Transverse colon (tissue), 4 donors: Measurements from ENCODE around the gene MRPS17. TPM values are rescaled to one million over a fixed set of nuclear protein-coding genes. Genes with fewer than 3 reads are reported as not detected.

ENCODE experiments used
- DNase-seq: peaks from one replicate; pipeline ENCODE4 v3.0.0-alpha.2; 2019
- H3K27ac ChIP-seq, 4 donors: fragments of 200-600 bp; sonication (generic); 2 replicates each; pipeline ENCODE4 v1.5.1; 2016 to 2018; ENCODE audit warnings: inconsistent platforms in 4 of 4
- H3K27me3 ChIP-seq: fragments of 200-600 bp; sonication (generic); 2 replicates; pipeline ENCODE4 v1.5.1; 2017; ENCODE audit warnings: inconsistent platforms
- H3K36me3 ChIP-seq, 4 donors: fragments of 200-600 bp; sonication (generic); 2 replicates each; pipeline ENCODE4 v1.5.1; 2017 to 2019; ENCODE audit warnings: inconsistent platforms in 4 of 4
- H3K4me1 ChIP-seq, 4 donors: fragments of 200-600 bp; sonication (generic); 2 replicates each; pipeline ENCODE4 v1.5.1; 2017 to 2020; ENCODE audit warnings: inconsistent platforms in 4 of 4
- H3K4me3 ChIP-seq, 4 donors: fragments of 200-600 bp; sonication (generic); 1 replicate in 1 of 4; 2 replicates in 3 of 4; pipeline versions ENCODE4 v1.5.1 to v1.6.1; 2017 to 2019; ENCODE audit warnings: inconsistent platforms in 4 of 4
- H3K9me3 ChIP-seq, 2 donors: fragments of 200-600 bp; sonication (generic); 2 replicates each; pipeline ENCODE4 v1.5.1; 2017 to 2019; ENCODE audit warnings: inconsistent platforms in 2 of 2
- EP300 ChIP-seq: sonication (generic); formaldehyde crosslinking; IDR thresholded peaks from one replicate; pipeline ENCODE4 v1.6.1; 2017; ENCODE audit warnings: antibody characterized with exemption, low read depth
- POLR2A ChIP-seq: fragments of 450-650 bp; IDR thresholded peaks from one replicate; pipeline ENCODE4 v1.6.1; 2016; ENCODE audit warnings: antibody characterized with exemption, mild to moderate bottlenecking, moderate library complexity
- POLR2AphosphoS5 ChIP-seq, 3 donors: sonication (generic); formaldehyde crosslinking; IDR thresholded peaks; one replicate each; pipeline ENCODE4 v1.6.1; 2016; ENCODE audit warnings: antibody characterized with exemption in 3 of 3
- WGBS, 2 donors: methylation state at CpG; one replicate each; pipeline ENCODE4 v1.1.5; 2018; ENCODE audit warnings: low coverage in 1 of 2; 5-methylcytosine and 5-hydroxymethylcytosine counted together
- in situ Hi-C, 4 donors: fragments of 200-750 bp; cut with MboI; loops; one replicate each; pipeline versions ENCODE4 v1.15.0 to v1.15.1; 2017; ENCODE audit warnings: low sequenced_read_pairs in 3 of 4, low pct_ligation_motif_present in 1 of 4, low pct_unique_long_range_greater_than_20kb in 1 of 4
- intact Hi-C: fragments of 100-400 bp; cut with DNase I; formaldehyde crosslinking; loops from one replicate; pipeline ENCODE4 v1.15.1; 2023; ENCODE audit warnings: low total_unique reads
- total RNA-seq, 4 donors: library from RNA; depleted of rRNA; stranded (reverse); fragments of >200 nt; gene quantifications; one replicate each; pipeline ENCODE4 v1.1.0, GENCODE V29; 2016
- TF ChIP-seq, protein P1 (sequence below), 5 experiments: fragments of 200-600 bp in 3 of 5; fragments of 450-650 bp in 2 of 5; sonication (generic) in 3 of 5; IDR thresholded peaks; 1 replicate in 2 of 5; 2 replicates in 3 of 5; pipeline ENCODE4 v1.5.1; 2016 to 2017; ENCODE audit warnings: antibody characterized with exemption in 5 of 5, inconsistent platforms in 3 of 5, mild to moderate bottlenecking in 2 of 5, moderate library complexity in 1 of 5

The MRPS17 gene
- total RNA-seq, 4 donors from 2014 or later = 1.1 to 11.5 (median 4.5) TPM

DNA sequence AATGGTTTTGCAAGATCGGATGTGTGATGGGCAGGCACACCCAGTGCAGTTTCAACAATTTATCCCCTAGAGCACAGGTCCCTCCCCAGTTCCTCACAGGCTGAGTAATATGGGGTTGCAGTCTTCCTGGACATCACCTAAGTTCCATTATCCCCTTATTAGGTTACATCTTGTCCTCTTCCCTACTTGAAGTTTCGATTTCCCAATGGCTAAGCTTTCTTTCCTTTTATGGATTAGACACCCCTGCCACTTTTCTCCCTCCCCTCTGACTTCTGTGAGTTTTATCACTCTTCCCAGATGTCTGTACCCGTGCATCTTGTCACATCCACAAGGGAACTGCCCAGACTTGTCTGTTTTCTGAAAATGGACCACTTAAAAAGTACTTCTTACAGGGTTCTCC is 10.3 kb downstream of the MRPS17 start:
- H3K4me1 ChIP-seq = peaks cover 4 to 28% (median 14%) of the 10 kb centered on the region in 4 donors
- no peak overlapping the region for H3K27ac ChIP-seq
- DNase-seq = no peak
- 60 to 82% methylated on average over 1 to 3 of the region's 3 CpGs for WGBS, 2 donors
- no peaks in the 10 kb centered on the region for H3K36me3 ChIP-seq
- intact Hi-C loops (no loop called here), in situ Hi-C loops (loop anchor here (25.0 kb wide), 1 partner anchor 325 kb away; no protein-coding TSS in a partner anchor)
- no peaks in the 10 kb centered on the region for H3K27me3 ChIP-seq
- no peaks in the 10 kb centered on the region for H3K9me3 ChIP-seq
- TF ChIP-seq, protein P1, sequence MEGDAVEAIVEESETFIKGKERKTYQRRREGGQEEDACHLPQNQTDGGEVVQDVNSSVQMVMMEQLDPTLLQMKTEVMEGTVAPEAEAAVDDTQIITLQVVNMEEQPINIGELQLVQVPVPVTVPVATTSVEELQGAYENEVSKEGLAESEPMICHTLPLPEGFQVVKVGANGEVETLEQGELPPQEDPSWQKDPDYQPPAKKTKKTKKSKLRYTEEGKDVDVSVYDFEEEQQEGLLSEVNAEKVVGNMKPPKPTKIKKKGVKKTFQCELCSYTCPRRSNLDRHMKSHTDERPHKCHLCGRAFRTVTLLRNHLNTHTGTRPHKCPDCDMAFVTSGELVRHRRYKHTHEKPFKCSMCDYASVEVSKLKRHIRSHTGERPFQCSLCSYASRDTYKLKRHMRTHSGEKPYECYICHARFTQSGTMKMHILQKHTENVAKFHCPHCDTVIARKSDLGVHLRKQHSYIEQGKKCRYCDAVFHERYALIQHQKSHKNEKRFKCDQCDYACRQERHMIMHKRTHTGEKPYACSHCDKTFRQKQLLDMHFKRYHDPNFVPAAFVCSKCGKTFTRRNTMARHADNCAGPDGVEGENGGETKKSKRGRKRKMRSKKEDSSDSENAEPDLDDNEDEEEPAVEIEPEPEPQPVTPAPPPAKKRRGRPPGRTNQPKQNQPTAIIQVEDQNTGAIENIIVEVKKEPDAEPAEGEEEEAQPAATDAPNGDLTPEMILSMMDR (IDR thresholded peaks at IDR 0.05) = no peak
- no peak for TF ChIP-seq POLR2A
- TF ChIP-seq POLR2AphosphoS5 (IDR thresholded peaks at IDR 0.05) = no peak
- no peak for TF ChIP-seq EP300
- no peak overlapping the region for H3K4me3 ChIP-seq

DNA sequence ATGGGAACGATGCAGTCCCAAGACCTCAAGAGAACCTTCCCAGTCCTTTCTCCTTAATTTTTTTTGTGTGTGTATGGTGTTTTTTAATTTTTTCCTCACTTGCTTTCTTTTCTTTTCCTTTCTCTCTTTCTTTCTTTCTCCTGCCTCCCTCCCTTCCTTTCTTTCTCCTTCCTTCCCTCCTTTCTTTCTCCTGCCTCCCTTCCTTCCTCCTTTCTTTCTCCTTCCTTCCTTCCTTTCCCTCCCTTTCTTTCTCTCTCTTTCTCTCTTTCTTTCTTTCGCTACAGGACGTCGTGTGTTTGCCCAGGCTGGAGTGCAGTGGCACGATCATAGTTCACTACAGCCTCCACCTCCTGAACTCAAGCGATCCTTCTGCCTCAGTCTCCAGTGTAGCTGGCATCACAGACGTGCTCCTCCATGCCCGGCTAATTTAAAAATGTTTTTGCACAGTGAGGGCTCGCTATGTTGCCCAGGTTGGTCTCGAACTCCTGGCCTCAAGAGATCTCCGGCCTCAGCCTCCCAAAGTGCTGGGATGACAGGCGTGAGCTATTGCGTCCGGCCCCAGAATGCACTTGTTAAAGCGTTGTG is 12.0 kb downstream of the MRPS17 start:
- WGBS, 2 donors = 55 to 68% methylated on average over 5 to 15 of the region's 15 CpGs
- TF ChIP-seq, protein P1 (IDR thresholded peaks at IDR 0.05) = no peak
- TF ChIP-seq POLR2AphosphoS5 (IDR thresholded peaks at IDR 0.05) = no peak
- TF ChIP-seq POLR2A = no peak
- TF ChIP-seq EP300 = no peak

DNA sequence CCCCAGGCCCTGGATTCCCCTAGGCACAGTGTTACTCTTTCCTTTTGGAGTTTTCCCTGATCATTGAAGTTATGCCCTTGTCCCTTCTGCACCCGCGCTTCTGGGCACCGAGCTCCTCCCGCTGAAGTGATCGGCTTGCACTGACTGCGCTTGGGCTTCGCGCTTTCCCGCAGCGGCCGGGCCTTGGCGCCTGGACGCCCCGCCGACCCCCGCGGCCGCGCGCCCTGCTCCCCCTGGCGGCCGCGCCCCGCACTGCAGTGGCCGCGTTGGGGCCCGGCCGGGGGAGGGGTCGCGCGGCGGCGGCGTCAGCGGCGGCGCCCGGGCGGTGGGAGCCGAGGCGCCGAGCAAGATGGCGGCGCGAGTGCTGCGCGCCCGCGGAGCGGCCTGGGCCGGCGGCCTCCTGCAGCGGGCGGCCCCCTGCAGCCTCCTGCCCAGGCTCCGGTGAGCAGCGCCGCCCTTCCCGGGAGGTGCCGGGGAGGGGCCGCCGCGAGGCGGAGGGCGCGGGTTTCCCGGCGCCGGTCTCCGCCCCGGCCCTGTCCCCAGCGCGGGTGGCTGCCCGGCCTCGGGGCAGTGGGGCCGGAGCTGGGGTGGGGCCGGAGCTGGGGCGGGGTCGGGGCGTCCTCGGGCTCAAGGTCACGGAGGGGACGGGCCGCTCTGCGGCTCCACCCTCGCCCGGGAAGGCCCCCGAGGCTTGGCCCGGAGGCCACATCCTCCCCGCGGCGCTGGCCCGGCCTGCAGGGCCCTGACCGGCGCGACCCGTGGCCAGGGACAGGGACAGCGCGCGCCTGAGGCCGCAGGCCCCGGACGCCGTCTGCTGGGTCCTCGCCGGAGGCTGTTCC is 12.8 kb downstream of the MRPS17 start, which contains the start of gene NIPSNAP2:
TSS of gene NIPSNAP2 (plus strand) at position 325 of the 839 bp plus-strand sequence. CDS start at position 350, 25 bp downstream.
- H3K36me3 ChIP-seq = no peaks in the 10 kb centered on the region
- H3K4me1 ChIP-seq = peaks cover 4 to 37% (median 14%) of the 10 kb centered on the region in 4 donors
- in situ Hi-C loops = loop anchor here (25.0 kb wide), 1 partner anchor 327 kb away; no protein-coding TSS in a partner anchor
- intact Hi-C loops = no loop called here
- H3K9me3 ChIP-seq = no peaks in the 10 kb centered on the region
- no peaks in the 10 kb centered on the region for H3K27me3 ChIP-seq
- peak within 1 kb of the TSS; percentile 59 to 74 (median 67) for H3K4me3 ChIP-seq
- peak within 1 kb of the TSS; percentile 94 to 96 (median 94) for H3K27ac ChIP-seq
- peak; percentile 88 for DNase-seq
- 0% methylated on average over 7 of the region's 105 CpGs; no CpG with 5 or more reads in 1 of the 2 donors for WGBS, 2 donors
- TF ChIP-seq, protein P1 (IDR thresholded peaks at IDR 0.05) = peak in 3 of 5 experiments; percentile 36 to 57 (median 40)
- TF ChIP-seq POLR2A (peak; percentile 75), EP300 (no peak), POLR2AphosphoS5 (IDR thresholded peaks at IDR 0.05) (peak in 2 of 3 donors; percentile 75 to 76)

More for the DNA sequence above, 12.0 kb downstream of the MRPS17 start:
- peaks cover 4 to 31% (median 14%) of the 10 kb centered on the region in 4 donors for H3K4me1 ChIP-seq
- peak overlapping the region; percentile 94 to 96 (median 94) for H3K27ac ChIP-seq
- in situ Hi-C loops (loop anchor here (25.0 kb wide), 1 partner anchor 326 kb away; no protein-coding TSS in a partner anchor), intact Hi-C loops (no loop called here)
- no peak for DNase-seq
- no peaks in the 10 kb centered on the region for H3K36me3 ChIP-seq
- no peaks in the 10 kb centered on the region for H3K27me3 ChIP-seq
- no peaks in the 10 kb centered on the region for H3K9me3 ChIP-seq
- H3K4me3 ChIP-seq = peak overlapping the region; percentile 1 to 74 (median 44)

DNA sequence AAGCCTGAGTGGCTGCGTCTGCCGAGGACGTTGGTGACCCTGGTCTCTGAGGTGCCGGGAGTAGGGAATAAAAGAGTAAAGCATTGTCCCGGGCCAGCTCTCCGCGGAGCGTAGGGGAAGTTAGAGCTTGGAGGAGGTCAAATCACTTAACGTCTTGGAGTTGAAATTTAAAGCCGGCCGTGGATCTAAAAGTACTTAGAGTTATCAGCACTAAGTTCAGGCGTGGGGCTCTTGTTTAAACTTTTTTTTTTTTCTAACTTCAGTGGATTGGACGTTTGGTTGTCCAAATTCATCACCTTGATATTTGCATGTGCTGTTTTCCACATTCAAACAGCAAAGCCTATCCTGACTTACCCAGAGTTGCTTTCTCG is 13.4 kb downstream of the MRPS17 start:
- 1 to 7% methylated on average over 5 to 14 of the region's 14 CpGs for WGBS, 2 donors
- in situ Hi-C loops = loop anchor here (25.0 kb wide), 1 partner anchor 328 kb away; no protein-coding TSS in a partner anchor
- Histone ChIP-seq H3K36me3 (no peaks in the 10 kb centered on the region), H3K27me3 (no peaks in the 10 kb centered on the region), H3K4me1 (peaks cover 4 to 37% (median 14%) of the 10 kb centered on the region in 4 donors), H3K27ac (peak overlapping the region; percentile 94 to 96 (median 94)), H3K9me3 (no peaks in the 10 kb centered on the region), H3K4me3 (peak overlapping the region; percentile 59 to 74 (median 67))
- TF ChIP-seq POLR2A (no peak), EP300 (no peak), POLR2AphosphoS5 (IDR thresholded peaks at IDR 0.05) (no peak)
- TF ChIP-seq, protein P1 (IDR thresholded peaks at IDR 0.05) = no peak
- no peak for DNase-seq
- intact Hi-C loops = no loop called here
